ENCODE results near the gene LDLRAD4.

LDLRAD4 gene

GRCh38 chr18:13218368-13218991 is at the start of gene LDLRAD4:
Gene LDLRAD4, plus strand, starts transcription at chr18:13218760.
- peak in 1 of 2 donors; percentile 2 for DNase-seq (ENCODE audit: low read depth in 2 of 2)
- peak within 1 kb of the TSS; percentile 30 to 32 for H3K4me3 ChIP-seq (replicated peaks in 1 of 2; ENCODE audit: low read depth in 2 of 2, low read length in 2 of 2)
- no peak for TF ChIP-seq CTCF (IDR thresholded peaks at IDR 0.05; ENCODE audit: low read depth, low read length)

GRCh38 chr18:13173578-13174145 is 44.9 kb upstream of the LDLRAD4 start:
- no peak for TF ChIP-seq CTCF (IDR thresholded peaks at IDR 0.05; ENCODE audit: low read depth, low read length)
- no peak for DNase-seq (ENCODE audit: low read depth in 2 of 2)

GRCh38 chr18:13175266-13175665 is 43.3 kb upstream of the LDLRAD4 start:
- TF ChIP-seq CTCF (IDR thresholded peaks at IDR 0.05; ENCODE audit: low read depth, low read length), result no peak
- no peak for DNase-seq (ENCODE audit: low read depth in 2 of 2)

More at GRCh38 chr18:13173578-13174145, 44.9 kb upstream of the LDLRAD4 start:
- H3K4me3 ChIP-seq (replicated peaks in 1 of 2; ENCODE audit: low read depth in 2 of 2, low read length in 2 of 2), result no peak overlapping the region

GRCh38 chr18:13175754-13176210 is 42.8 kb upstream of the LDLRAD4 start:
- DNase-seq (ENCODE audit: low read depth in 2 of 2), result peak in 1 of 2 donors; percentile 19
- H3K4me3 ChIP-seq (replicated peaks in 1 of 2; ENCODE audit: low read depth in 2 of 2, low read length in 2 of 2), result no peak overlapping the region
- no peak for TF ChIP-seq CTCF (IDR thresholded peaks at IDR 0.05; ENCODE audit: low read depth, low read length)

More at GRCh38 chr18:13175266-13175665, 43.3 kb upstream of the LDLRAD4 start:
- no peak overlapping the region for H3K4me3 ChIP-seq (replicated peaks in 1 of 2; ENCODE audit: low read depth in 2 of 2, low read length in 2 of 2)

- H3K4me3 ChIP-seq (replicated peaks in 1 of 2; ENCODE audit: low read depth in 2 of 2, low read length in 2 of 2), result no peak overlapping the region
- no peak for TF ChIP-seq CTCF (IDR thresholded peaks at IDR 0.05; ENCODE audit: low read depth, low read length)
Observed at GRCh38 chr18:13176847-13177246, 41.7 kb upstream of the LDLRAD4 start.

GRCh38 chr18:13178197-13178596 is 40.4 kb upstream of the LDLRAD4 start:
- no peak overlapping the region for H3K4me3 ChIP-seq (replicated peaks in 1 of 2; ENCODE audit: low read depth in 2 of 2, low read length in 2 of 2)
- TF ChIP-seq CTCF (IDR thresholded peaks at IDR 0.05; ENCODE audit: low read depth, low read length), result no peak
- DNase-seq (ENCODE audit: low read depth in 2 of 2), result no peak

More at GRCh38 chr18:13176847-13177246, 41.7 kb upstream of the LDLRAD4 start:
- DNase-seq (ENCODE audit: low read depth in 2 of 2), result no peak
